Mesothelial cell of epicardium (in vitro differentiated cells): ENCODE results near the gene PGS1. TPM values are rescaled to one million over a fixed set of nuclear protein-coding genes. Genes with fewer than 3 reads are reported as not detected.
"Not testable (repeated sequence)": the region's sequence is repeated elsewhere in the genome, so short reads cannot be mapped to it uniquely, and the experiment has no call there.

Experiments used
- DNase-seq, 2 experiments: peaks; one replicate each; pipeline ENCODE4 v3.0.0; 2021; ENCODE audit warnings: low spot score in 2 of 2; ENCODE audit not compliant: unreplicated experiment in 2 of 2
- H3K27ac Mint-ChIP-seq: 2 replicates; pipeline ENCODE4 v1.8.0; 2021; ENCODE audit warnings: mixed read lengths
- H3K27me3 Mint-ChIP-seq: 2 replicates; pipeline ENCODE4 v1.8.0; 2021; ENCODE audit warnings: low read depth, mixed read lengths
- H3K36me3 Mint-ChIP-seq: 2 replicates; pipeline ENCODE4 v1.8.0; 2021; ENCODE audit warnings: mixed read lengths
- H3K4me1 Mint-ChIP-seq: 2 replicates; pipeline ENCODE4 v1.8.0; 2021; ENCODE audit warnings: mixed read lengths
- H3K4me3 Mint-ChIP-seq: 2 replicates; pipeline ENCODE4 v1.8.0; 2021; ENCODE audit warnings: mild to moderate bottlenecking, moderate library complexity, mixed read lengths
- H3K9me3 Mint-ChIP-seq: 2 replicates; pipeline ENCODE4 v1.8.0; 2021; ENCODE audit warnings: mixed read lengths
- CTCF ChIP-seq: fragments of 200-600 bp; sonication (generic); IDR thresholded peaks from one replicate; pipeline ENCODE4 v1.5.0; 2021; ENCODE audit warnings: antibody characterized with exemption; ENCODE audit not compliant: unreplicated experiment
- total RNA-seq: library from RNA; stranded (reverse); gene quantifications from 3 replicates; pipeline ENCODE4 v1.2.1, GENCODE V29; 2021

Gene PGS1
- total RNA-seq = 62.0 to 66.5 TPM (median 62.3 TPM) in 3 replicates

- Mint-ChIP-seq H3K9me3 (no peaks in the 10 kb centered on the region), H3K27ac (peak within 1 kb of the TSS; percentile 96), H3K4me1 (peaks cover 56% of the 10 kb centered on the region), H3K4me3 (peak within 1 kb of the TSS; percentile 94), H3K27me3 (no peaks in the 10 kb centered on the region), H3K36me3 (no peaks in the 10 kb centered on the region)
- DNase-seq = peak in 1 of 2 experiments; percentile 81
- no peak for TF ChIP-seq CTCF
Observed at GRCh38 chr17:78378225-78379130, at the start of gene PGS1. TSS of gene PGS1 (plus strand) at chr17:78378649. CDS start at chr17:78378666, 17 bp downstream.

- H3K9me3 Mint-ChIP-seq = no peaks in the 10 kb centered on the region
- DNase-seq = no peak
Observed at GRCh38 chr17:78329263-78330059, 49.0 kb upstream of the PGS1 start.

GRCh38 chr17:78330570-78331224, 47.8 kb upstream of the PGS1 start:
- H3K4me1 Mint-ChIP-seq = peaks cover 4% of the 10 kb centered on the region
- no peaks in the 10 kb centered on the region for H3K36me3 Mint-ChIP-seq
- no peaks in the 10 kb centered on the region for H3K9me3 Mint-ChIP-seq
- DNase-seq = no peak
- H3K4me3 Mint-ChIP-seq = no peak overlapping the region
- TF ChIP-seq CTCF = no peak
- H3K27ac Mint-ChIP-seq = no peak overlapping the region
- no peaks in the 10 kb centered on the region for H3K27me3 Mint-ChIP-seq

More at GRCh38 chr17:78329263-78330059, 49.0 kb upstream of the PGS1 start:
- no peak for TF ChIP-seq CTCF
- H3K36me3 Mint-ChIP-seq = no peaks in the 10 kb centered on the region
- no peaks in the 10 kb centered on the region for H3K27me3 Mint-ChIP-seq
- peaks cover 12% of the 10 kb centered on the region for H3K4me1 Mint-ChIP-seq
- H3K27ac Mint-ChIP-seq = no peak overlapping the region
- no peak overlapping the region for H3K4me3 Mint-ChIP-seq

GRCh38 chr17:78331355-78331754, 47.1 kb upstream of the PGS1 start:
- not testable (repeated sequence) for DNase-seq, H3K4me3 Mint-ChIP-seq, H3K9me3 Mint-ChIP-seq, H3K27ac Mint-ChIP-seq, H3K4me1 Mint-ChIP-seq, H3K36me3 Mint-ChIP-seq, H3K27me3 Mint-ChIP-seq

GRCh38 chr17:78332991-78333390, 45.5 kb upstream of the PGS1 start:
- Mint-ChIP-seq H3K9me3 (no peaks in the 10 kb centered on the region), H3K36me3 (no peaks in the 10 kb centered on the region), H3K4me1 (peaks cover 4% of the 10 kb centered on the region), H3K27me3 (peaks cover 2% of the 10 kb centered on the region), H3K4me3 (no peak overlapping the region), H3K27ac (no peak overlapping the region)
- no peak for DNase-seq
- no peak for TF ChIP-seq CTCF
